Measurements from ENCODE around the gene SRGAP1.

The SRGAP1 gene

DNA sequence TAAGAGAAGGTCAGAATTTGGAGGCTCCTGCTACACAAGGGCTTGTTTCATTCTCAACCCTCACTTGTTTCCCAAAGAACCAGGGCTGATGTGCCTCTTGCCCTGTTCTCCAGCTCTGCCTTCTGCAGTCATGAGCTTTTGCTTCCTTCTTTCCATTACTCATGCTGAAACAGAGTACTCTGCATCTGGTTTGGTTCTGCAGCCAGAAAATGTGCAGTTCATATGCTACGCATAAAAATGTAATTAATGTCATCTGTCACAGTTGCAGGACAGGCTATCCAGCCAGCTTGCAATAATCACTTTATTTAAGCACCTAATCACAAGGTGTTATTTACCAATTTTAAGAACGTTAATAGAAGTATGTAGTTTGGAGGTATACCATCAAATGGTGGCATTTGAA is 150.2 kb downstream of the SRGAP1 start:
- Histone ChIP-seq H3K4me3 (ENCODE audit: low read depth, low read length) (no peak overlapping the region), H3K9me3 (ENCODE audit: control insufficient read depth, insufficient read depth, low read length) (no peaks in the 10 kb centered on the region), H3K27ac (ENCODE audit: low read depth, low read length) (no peak overlapping the region), H3K27me3 (ENCODE audit: control insufficient read depth, insufficient read depth, low read length) (no peaks in the 10 kb centered on the region), H3K4me1 (ENCODE audit: control insufficient read depth, insufficient read depth, low read length) (0 out of 2 replicates have a peak, but pooled peaks cover 10% of the 10 kb centered on the region), H3K36me3 (ENCODE audit: control insufficient read depth, insufficient read depth, low read length) (no peaks in the 10 kb centered on the region), H3K9ac (ENCODE audit: low read depth, low read length) (no peak overlapping the region)

DNA sequence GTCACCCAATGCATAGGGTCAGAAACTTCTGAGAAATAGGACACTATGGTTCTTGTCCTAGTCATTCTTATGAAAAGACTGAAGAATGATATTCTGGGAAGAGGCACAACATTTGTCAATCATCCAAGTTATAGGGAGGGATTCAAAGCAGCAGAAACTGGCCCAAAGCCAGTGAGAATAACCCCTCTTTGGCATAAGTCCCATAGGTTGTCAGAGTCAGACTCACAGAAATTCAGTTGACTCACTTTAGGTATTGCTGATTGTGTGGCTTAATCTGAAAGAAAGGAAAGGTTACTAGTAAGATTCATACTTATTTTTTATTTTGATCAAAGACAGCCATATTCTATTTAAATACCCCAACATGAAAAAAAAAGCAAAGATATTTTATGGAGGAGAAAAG is 151.0 kb downstream of the SRGAP1 start:
- H3K9ac ChIP-seq (ENCODE audit: low read depth, low read length), result no peak overlapping the region

DNA sequence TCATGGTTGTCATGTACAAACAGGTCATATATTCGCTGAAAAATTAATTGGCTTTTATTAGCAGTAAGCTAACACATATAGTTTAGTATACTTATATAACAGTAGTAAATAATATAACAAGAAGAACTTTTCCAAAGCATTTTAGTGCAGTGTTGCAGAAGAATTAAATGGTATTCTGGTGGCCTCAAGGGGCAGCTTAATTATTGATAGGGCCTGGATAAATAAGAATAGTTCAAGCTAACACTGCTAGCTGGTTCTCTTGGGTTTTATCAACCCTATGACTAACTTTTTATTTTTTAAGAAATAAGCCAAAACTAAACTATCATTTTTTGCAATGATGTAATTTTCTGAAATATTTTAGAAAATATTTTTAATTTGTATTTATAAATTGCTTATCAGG is 152.1 kb downstream of the SRGAP1 start:
- H3K4me3 ChIP-seq (ENCODE audit: low read depth, low read length), result no peak overlapping the region
- no peak overlapping the region for H3K27ac ChIP-seq (ENCODE audit: low read depth, low read length)
- H3K4me1 ChIP-seq (ENCODE audit: control insufficient read depth, insufficient read depth, low read length), result 0 out of 2 replicates have a peak, but pooled peaks cover 10% of the 10 kb centered on the region
- no peak overlapping the region for H3K9ac ChIP-seq (ENCODE audit: low read depth, low read length)
- H3K36me3 ChIP-seq (ENCODE audit: control insufficient read depth, insufficient read depth, low read length), result no peaks in the 10 kb centered on the region
- no peaks in the 10 kb centered on the region for H3K9me3 ChIP-seq (ENCODE audit: control insufficient read depth, insufficient read depth, low read length)
- H3K27me3 ChIP-seq (ENCODE audit: control insufficient read depth, insufficient read depth, low read length), result no peaks in the 10 kb centered on the region

More for the DNA sequence above, 151.0 kb downstream of the SRGAP1 start:
- Histone ChIP-seq H3K27ac (ENCODE audit: low read depth, low read length) (no peak overlapping the region), H3K4me3 (ENCODE audit: low read depth, low read length) (no peak overlapping the region), H3K27me3 (ENCODE audit: control insufficient read depth, insufficient read depth, low read length) (no peaks in the 10 kb centered on the region), H3K36me3 (ENCODE audit: control insufficient read depth, insufficient read depth, low read length) (no peaks in the 10 kb centered on the region), H3K4me1 (ENCODE audit: control insufficient read depth, insufficient read depth, low read length) (0 out of 2 replicates have a peak, but pooled peaks cover 10% of the 10 kb centered on the region), H3K9me3 (ENCODE audit: control insufficient read depth, insufficient read depth, low read length) (no peaks in the 10 kb centered on the region)

DNA sequence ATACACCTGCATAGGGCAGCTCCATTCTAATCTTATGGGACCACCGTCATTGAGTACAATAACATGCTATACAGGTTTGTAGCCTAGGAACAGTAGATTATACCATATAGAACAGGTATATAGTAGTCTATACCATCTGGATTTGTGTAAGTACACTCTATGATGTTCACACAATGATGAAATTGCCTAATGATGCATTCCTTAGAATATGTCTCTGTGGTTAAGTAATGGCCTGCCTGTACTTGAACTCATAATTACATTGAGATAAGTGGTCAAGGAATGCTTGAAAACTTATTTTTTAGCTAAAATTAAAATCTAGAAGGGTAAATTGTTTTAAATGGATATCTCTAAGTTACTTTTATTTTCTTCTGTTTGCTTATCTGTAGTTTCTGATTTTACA is 152.7 kb downstream of the SRGAP1 start:
- Histone ChIP-seq H3K4me3 (ENCODE audit: low read depth, low read length) (no peak overlapping the region), H3K9me3 (ENCODE audit: control insufficient read depth, insufficient read depth, low read length) (no peaks in the 10 kb centered on the region), H3K9ac (ENCODE audit: low read depth, low read length) (no peak overlapping the region), H3K27ac (ENCODE audit: low read depth, low read length) (no peak overlapping the region), H3K4me1 (ENCODE audit: control insufficient read depth, insufficient read depth, low read length) (0 out of 2 replicates have a peak, but pooled peaks cover 7% of the 10 kb centered on the region), H3K27me3 (ENCODE audit: control insufficient read depth, insufficient read depth, low read length) (no peaks in the 10 kb centered on the region), H3K36me3 (ENCODE audit: control insufficient read depth, insufficient read depth, low read length) (no peaks in the 10 kb centered on the region)

DNA sequence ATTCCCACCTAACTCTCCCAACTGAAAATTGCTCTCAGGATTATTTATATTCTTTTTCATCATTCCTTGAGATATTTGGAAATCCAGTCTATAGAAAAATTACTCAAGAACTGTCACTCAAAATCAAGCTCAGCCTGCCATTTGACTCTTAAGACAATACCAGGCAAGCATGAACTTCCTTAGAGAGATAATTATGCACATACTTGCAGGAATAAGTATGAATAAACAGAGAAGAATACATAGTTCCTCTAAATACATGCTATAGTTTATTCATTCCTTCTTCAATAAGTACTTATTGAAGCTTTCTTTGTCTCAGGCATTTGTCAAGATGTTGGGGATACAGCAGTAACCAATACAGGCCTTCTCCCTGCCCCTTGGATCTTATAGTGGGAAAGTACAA is 154.1 kb downstream of the SRGAP1 start:
- H3K4me1 ChIP-seq (ENCODE audit: control insufficient read depth, insufficient read depth, low read length), result no peaks in the 10 kb centered on the region
- no peaks in the 10 kb centered on the region for H3K9me3 ChIP-seq (ENCODE audit: control insufficient read depth, insufficient read depth, low read length)
- no peaks in the 10 kb centered on the region for H3K27me3 ChIP-seq (ENCODE audit: control insufficient read depth, insufficient read depth, low read length)
- no peaks in the 10 kb centered on the region for H3K36me3 ChIP-seq (ENCODE audit: control insufficient read depth, insufficient read depth, low read length)
- no peak overlapping the region for H3K27ac ChIP-seq (ENCODE audit: low read depth, low read length)
- H3K4me3 ChIP-seq (ENCODE audit: low read depth, low read length), result no peak overlapping the region
- no peak overlapping the region for H3K9ac ChIP-seq (ENCODE audit: low read depth, low read length)

DNA sequence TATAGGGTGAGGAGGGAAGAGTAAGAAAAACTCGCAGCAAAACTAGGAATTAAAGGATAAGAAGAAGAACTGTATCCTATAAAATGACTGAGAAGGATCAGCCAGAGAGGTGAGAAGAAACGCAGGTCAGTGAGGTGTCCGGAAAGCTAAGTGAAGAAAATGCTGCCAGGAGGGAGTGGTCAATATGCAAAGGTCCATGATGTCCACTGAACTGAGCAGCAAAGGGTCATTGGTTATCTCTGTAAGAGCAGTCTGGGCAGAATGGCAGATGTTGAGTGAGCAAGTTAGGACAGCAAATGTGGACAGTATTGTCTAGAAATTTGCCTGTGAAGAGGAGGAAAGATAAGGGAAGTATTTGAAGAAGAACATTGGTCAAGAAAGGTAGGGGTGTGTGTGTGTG is 155.4 kb downstream of the SRGAP1 start:
- H3K36me3 ChIP-seq (ENCODE audit: control insufficient read depth, insufficient read depth, low read length), result no peaks in the 10 kb centered on the region
- H3K9ac ChIP-seq (ENCODE audit: low read depth, low read length), result no peak overlapping the region
- H3K4me1 ChIP-seq (ENCODE audit: control insufficient read depth, insufficient read depth, low read length), result no peaks in the 10 kb centered on the region
- no peak overlapping the region for H3K27ac ChIP-seq (ENCODE audit: low read depth, low read length)
- H3K4me3 ChIP-seq (ENCODE audit: low read depth, low read length), result no peak overlapping the region
- no peaks in the 10 kb centered on the region for H3K27me3 ChIP-seq (ENCODE audit: control insufficient read depth, insufficient read depth, low read length)
- no peaks in the 10 kb centered on the region for H3K9me3 ChIP-seq (ENCODE audit: control insufficient read depth, insufficient read depth, low read length)

DNA sequence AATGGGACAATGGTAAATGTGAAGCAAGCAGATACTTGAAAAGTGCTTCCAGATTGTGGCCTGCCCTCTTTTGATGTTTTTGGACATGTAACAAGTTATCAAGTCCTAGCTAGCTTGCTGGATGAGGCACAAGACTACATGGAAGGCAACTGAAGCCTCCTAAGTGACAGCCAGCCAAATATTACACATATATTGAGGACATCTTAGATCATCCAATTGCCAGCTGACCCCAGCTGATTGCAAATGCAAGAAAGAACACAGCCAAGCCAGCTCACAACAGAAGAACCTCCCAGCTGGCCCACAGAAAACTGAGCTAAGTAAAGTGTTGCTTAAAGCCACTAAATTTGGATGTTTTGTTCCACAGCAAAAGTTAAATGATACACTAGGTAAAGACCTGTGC is 156.9 kb downstream of the SRGAP1 start:
- no peak overlapping the region for H3K9ac ChIP-seq (ENCODE audit: low read depth, low read length)
- no peaks in the 10 kb centered on the region for H3K36me3 ChIP-seq (ENCODE audit: control insufficient read depth, insufficient read depth, low read length)
- H3K4me3 ChIP-seq (ENCODE audit: low read depth, low read length), result no peak overlapping the region
- no peaks in the 10 kb centered on the region for H3K4me1 ChIP-seq (ENCODE audit: control insufficient read depth, insufficient read depth, low read length)
- no peak overlapping the region for H3K27ac ChIP-seq (ENCODE audit: low read depth, low read length)
- no peaks in the 10 kb centered on the region for H3K27me3 ChIP-seq (ENCODE audit: control insufficient read depth, insufficient read depth, low read length)
- H3K9me3 ChIP-seq (ENCODE audit: control insufficient read depth, insufficient read depth, low read length), result no peaks in the 10 kb centered on the region

DNA sequence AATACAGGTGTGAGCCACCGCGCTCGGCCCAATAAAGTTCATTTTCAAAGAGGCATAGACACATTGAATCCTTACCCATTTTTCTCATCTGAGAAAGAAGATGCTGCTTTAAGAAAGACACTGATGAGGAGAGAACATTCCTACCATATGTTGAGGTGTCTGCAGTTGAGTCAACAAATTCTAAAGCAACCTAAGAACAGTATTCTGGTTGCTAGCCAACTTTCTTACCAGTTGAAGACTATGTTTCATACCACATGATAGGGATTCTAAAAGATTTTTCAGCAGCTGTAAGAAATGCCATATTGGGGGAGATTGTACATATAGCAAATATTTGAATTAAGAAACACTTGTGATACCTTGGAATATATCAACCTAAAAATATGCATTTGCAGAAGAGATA is 160.1 kb downstream of the SRGAP1 start:
- Histone ChIP-seq H3K27me3 (ENCODE audit: control insufficient read depth, insufficient read depth, low read length) (no peaks in the 10 kb centered on the region), H3K36me3 (ENCODE audit: control insufficient read depth, insufficient read depth, low read length) (no peaks in the 10 kb centered on the region), H3K4me3 (ENCODE audit: low read depth, low read length) (no peak overlapping the region), H3K27ac (ENCODE audit: low read depth, low read length) (no peak overlapping the region), H3K9ac (ENCODE audit: low read depth, low read length) (no peak overlapping the region), H3K4me1 (ENCODE audit: control insufficient read depth, insufficient read depth, low read length) (no peaks in the 10 kb centered on the region), H3K9me3 (ENCODE audit: control insufficient read depth, insufficient read depth, low read length) (no peaks in the 10 kb centered on the region)

DNA sequence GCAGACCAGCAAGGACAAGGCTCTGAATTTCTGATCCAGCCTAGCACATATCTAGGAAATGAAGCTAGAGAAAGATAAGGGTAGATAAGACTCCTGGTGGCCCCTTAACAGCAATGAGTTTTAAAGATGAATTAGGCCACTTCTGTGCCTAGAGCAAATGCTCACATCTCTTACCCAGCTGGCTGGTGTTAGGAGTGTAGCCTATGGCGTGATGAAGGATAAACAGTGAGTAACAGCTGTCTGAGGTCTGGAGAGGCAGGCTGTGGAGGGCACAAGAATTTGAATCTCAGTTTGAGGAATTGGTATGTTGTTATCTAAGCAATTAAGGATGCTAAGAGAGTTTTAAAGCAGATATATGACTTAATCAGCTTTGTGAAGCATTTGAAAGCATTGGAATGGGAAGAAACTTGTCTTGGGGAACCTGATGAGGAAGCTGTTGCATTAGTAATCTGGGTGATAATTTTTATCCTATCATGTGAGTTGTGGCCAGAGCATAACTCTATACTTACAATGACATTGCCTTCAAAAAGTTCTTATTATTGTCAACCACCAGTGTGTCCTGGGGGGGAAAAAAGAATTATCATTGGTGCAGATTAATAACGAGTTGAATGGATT is 161.8 kb downstream of the SRGAP1 start:
- Histone ChIP-seq H3K27me3 (ENCODE audit: control insufficient read depth, insufficient read depth, low read length) (no peaks in the 10 kb centered on the region), H3K27ac (ENCODE audit: low read depth, low read length) (no peak overlapping the region), H3K4me1 (ENCODE audit: control insufficient read depth, insufficient read depth, low read length) (0 out of 2 replicates have a peak, but pooled peaks cover 4% of the 10 kb centered on the region), H3K36me3 (ENCODE audit: control insufficient read depth, insufficient read depth, low read length) (no peaks in the 10 kb centered on the region), H3K9me3 (ENCODE audit: control insufficient read depth, insufficient read depth, low read length) (no peaks in the 10 kb centered on the region), H3K9ac (ENCODE audit: low read depth, low read length) (no peak overlapping the region), H3K4me3 (ENCODE audit: low read depth, low read length) (no peak overlapping the region)

DNA sequence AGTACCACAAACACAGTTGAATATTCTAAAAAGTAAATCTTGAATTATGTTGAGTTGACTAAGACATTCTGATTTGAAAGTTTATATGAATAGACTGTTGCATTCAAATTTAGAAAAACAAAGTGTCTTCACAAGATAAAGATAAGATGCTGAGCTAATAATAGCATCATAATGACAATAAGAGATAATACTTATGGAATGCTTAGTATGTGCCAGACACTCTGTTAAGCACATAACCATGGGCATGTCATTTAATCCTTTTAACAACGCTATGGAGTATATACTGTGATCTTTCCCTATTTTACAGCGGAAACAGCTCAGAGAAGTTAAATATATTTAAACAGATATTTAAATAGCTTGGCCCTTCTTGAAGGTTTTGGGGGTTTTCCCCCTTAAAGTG is 163.4 kb downstream of the SRGAP1 start:
- H3K4me3 ChIP-seq (ENCODE audit: low read depth, low read length), result no peak overlapping the region
- 0 out of 2 replicates have a peak, but pooled peaks cover 4% of the 10 kb centered on the region for H3K4me1 ChIP-seq (ENCODE audit: control insufficient read depth, insufficient read depth, low read length)
- no peak overlapping the region for H3K9ac ChIP-seq (ENCODE audit: low read depth, low read length)
- no peaks in the 10 kb centered on the region for H3K27me3 ChIP-seq (ENCODE audit: control insufficient read depth, insufficient read depth, low read length)
- no peak overlapping the region for H3K27ac ChIP-seq (ENCODE audit: low read depth, low read length)
- no peaks in the 10 kb centered on the region for H3K36me3 ChIP-seq (ENCODE audit: control insufficient read depth, insufficient read depth, low read length)
- H3K9me3 ChIP-seq (ENCODE audit: control insufficient read depth, insufficient read depth, low read length), result no peaks in the 10 kb centered on the region

DNA sequence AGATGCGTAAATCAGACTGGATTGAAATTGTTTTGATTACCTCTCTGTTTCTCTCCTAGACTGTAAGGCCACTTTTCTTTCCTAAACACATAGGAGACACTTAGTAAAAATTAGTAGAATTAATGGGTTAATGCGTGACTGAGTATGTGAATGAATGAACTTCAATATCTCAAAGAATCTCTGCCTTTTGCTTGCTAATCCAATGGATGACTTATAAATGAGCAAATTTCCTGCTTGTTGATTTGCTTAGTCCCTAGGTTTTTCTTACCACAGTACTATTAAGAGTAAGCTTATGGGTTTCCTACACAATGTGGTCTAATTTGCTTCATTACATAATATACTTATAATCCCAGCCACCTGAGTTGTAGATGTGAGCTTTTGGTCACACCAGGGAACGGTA is 164.1 kb downstream of the SRGAP1 start:
- Histone ChIP-seq H3K9ac (ENCODE audit: low read depth, low read length) (no peak overlapping the region), H3K27me3 (ENCODE audit: control insufficient read depth, insufficient read depth, low read length) (no peaks in the 10 kb centered on the region), H3K9me3 (ENCODE audit: control insufficient read depth, insufficient read depth, low read length) (no peaks in the 10 kb centered on the region), H3K4me1 (ENCODE audit: control insufficient read depth, insufficient read depth, low read length) (0 out of 2 replicates have a peak, but pooled peaks cover 4% of the 10 kb centered on the region), H3K4me3 (ENCODE audit: low read depth, low read length) (no peak overlapping the region), H3K36me3 (ENCODE audit: control insufficient read depth, insufficient read depth, low read length) (no peaks in the 10 kb centered on the region), H3K27ac (ENCODE audit: low read depth, low read length) (no peak overlapping the region)

Measured in HUES48 (cell line).